Measurements from ENCODE around the gene GNAI3.

Gene GNAI3

DNA sequence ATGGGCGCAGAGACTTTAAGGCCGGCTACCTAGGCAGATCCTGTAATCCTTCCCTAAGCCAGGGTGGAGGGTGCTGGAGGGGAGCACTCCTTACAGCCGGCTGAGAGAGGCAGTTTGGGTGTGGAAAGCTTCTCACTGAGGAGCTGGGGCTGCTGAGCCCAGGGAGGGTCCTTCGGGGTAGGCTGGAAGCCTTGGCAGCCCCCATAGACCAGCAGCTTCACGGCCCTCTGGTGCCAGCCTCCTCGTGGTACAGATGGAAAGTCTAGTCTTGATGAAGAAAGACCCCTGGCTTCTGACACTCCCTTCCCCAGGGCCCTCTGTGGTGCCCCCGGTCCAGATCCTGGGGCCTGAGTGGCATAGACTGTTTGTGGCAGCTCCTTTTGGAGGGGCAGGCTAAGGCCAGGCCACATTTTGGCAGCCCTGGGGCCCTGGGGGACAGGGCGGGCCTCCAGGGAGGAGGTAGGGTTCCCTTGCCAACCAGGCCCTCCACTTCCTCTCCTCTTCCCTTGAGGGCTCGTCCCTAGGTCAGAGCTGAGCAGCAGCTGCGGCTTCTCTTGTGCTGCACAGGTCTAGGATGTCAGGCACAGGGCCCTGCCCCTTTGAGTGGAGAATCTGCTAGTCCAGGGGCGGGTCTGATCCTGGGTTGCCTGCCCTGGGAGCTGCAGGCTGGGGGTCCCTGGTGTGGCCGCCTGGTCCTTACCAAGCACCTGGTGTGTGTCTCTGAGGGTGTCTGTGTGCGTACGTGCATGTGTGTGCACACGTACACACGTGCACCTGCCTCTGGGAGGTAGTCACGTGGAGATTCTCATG, 76.0 kb downstream of the GNAI3 start:
- no peak for DNase-seq (ENCODE audit: low read depth)

DNA sequence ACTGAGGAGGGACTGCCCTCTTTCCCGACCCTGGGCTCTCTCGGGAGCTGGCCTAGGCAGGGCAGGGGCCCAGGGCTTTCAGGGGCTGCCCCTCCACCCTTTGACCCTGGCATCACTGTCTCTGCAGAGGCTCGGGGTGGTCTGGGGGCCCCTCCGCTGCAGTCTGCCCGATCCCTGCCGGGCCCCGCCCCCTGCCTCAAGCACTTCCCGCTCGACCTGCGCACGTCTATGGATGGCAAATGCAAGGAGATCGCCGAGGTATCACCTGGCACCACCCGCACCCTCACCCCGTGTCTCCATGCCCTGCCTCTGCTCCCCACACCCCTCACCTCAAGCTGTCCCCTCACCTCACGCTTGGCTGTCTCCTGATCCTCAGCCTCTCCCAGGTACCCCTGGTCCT, 76.8 kb downstream of the GNAI3 start:
- DNase-seq (ENCODE audit: low read depth), result no peak

DNA sequence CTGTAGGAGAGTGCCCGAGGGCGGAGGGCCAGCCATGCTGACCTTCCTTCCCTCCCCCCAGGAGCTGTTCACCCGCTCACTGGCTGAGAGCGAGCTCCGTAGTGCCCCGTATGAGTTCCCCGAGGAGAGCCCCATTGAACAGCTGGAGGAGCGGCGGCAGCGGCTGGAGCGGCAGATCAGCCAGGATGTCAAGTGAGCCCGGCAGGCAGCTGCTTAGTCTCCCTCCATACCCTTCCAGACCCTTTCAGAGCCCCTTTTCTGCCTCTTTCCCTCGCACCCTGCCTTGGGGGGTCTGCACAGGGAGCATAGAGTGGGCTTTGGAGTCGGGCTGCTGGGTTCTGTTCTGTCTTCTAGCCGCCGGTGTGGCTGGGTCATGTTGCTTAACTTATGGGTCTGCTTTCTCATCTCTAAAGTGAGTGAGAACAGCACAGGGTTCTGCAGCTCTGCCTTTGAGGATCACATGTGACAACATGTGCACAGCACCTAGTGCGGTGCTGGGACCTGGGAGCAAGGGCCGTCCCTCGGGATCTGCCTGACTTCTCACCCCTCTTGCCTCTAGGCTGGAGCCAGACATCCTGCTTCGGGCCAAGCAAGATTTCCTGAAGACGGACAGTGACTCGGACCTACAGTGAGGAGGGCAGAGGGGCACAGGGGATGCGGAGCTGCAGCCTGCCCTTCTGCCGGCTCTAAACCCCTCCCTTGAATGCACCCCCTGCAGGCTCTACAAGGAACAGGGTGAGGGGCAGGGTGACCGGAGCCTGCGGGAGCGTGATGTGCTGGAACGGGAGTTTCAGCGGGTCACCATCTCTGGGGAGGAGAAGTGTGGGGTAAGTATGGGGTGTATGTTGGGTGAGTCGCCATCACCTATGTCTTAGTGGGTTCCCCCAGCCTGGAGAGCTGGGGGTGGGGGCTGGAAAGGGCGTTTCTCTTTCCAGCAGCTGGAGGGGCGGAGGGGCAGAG, 77.5 kb downstream of the GNAI3 start:
- no peak for DNase-seq (ENCODE audit: low read depth)

DNA sequence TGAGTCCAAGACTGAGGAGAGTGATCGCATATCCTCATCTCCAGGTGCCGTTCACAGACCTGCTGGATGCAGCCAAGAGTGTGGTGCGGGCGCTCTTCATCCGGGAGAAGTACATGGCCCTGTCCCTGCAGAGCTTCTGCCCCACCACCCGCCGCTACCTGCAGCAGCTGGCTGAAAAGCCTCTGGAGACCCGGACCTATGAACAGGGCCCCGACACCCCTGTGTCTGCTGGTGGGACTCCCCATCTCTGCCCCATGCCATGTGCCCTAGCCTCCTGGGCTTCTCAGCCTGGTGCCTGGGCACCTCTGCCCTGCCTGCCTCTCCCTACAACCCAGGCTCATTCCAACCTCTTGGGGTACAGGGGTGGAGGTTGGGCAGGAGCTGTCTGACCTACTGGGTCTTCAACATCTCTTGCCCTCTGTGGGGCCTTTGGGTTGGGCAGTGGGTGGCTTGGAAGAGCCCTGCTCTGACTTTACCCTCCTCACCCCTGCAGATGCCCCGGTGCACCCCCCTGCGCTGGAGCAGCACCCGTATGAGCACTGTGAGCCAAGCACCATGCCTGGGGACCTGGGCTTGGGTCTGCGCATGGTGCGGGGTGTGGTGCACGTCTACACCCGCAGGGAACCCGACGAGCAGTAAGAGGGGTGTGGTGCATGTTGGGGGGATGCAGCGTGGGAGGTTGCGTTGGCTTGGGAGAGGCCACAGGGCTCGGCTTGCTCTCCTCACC, 78.4 kb downstream of the GNAI3 start:
- DNase-seq (ENCODE audit: low read depth), result no peak

DNA sequence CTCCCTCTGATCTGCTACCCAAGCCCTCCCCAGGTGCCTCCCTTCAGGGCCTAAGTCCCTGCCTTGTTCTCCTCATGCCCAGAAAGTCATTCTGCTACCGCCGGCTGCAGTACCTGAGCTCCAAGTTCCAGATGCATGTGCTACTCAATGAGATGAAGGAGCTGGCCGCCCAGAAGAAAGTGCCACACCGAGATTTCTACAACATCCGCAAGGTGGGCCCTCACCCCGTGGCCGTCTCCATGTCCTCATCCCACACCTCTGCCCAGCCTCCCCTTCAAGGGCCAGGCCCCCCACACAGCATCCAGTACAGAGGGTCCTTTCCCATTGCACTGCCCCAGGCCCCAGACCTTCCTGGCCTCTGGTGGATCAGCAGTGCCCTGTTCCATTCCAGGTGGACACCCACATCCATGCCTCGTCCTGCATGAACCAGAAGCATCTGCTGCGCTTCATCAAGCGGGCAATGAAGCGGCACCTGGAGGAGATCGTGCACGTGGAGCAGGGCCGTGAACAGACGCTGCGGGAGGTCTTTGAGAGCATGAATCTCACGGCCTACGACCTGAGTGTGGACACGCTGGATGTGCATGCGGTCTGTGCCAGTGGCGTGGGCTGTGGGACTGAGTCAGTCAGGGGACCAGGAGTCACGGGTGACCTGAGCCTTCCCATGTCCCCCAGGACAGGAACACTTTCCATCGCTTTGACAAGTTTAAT, 79.4 kb downstream of the GNAI3 start:
- DNase-seq (ENCODE audit: low read depth), result no peak

DNA sequence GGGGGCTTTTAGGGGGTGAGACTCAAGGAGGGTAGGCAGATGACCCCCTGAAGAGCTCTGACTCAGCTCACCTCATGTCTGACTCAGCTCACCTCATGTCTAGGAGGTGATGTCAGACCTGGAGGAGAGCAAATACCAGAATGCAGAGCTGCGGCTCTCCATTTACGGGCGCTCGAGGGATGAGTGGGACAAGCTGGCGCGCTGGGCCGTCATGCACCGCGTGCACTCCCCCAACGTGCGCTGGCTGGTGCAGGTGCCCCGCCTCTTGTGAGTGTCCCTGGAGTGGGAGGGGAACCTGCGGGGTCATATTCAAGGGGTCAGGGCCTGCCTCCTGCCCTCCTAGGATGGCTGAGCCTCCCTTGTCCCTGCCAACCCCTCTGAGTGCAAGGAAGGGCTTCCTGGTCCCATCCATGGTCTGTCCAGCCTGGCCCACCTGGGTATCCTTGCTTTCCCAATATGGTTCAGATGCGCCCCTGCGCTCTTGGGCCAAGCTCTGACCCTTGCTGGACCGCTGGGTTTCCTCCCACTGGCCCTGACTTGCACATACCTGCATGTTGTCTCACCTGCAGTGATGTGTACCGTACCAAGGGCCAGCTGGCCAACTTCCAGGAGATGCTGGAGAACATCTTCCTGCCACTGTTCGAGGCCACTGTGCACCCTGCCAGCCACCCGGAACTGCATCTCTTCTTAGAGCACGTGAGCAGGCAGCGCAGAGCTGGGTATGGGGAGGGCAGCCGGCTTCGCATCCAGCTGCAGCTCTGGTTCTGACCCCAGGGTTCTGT, 80.3 kb downstream of the GNAI3 start:
- DNase-seq (ENCODE audit: low read depth), result no peak

DNA sequence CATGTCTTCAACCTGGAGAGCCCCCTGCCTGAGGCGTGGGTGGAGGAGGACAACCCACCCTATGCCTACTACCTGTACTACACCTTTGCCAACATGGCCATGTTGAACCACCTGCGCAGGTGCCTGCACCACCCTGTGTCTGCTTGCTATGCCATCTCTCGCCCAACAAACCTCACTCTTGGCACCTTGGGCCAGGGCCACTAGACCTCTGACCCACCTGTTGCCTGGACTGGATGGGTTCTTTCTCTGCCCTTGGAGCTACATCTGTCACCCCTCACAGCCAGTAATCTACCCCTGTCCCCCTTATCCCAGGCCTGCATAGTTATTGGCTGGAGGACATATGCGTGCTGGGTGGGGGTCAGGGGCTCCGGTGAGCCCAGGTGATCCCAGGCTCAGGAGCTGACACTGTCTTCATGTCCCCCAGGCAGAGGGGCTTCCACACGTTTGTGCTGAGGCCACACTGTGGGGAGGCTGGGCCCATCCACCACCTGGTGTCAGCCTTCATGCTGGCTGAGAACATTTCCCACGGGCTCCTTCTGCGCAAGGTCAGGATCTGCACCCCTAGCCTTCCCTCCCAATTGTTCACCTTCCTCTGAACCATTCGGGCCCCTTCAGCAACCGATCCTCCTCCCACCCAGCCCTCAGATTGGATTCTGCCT, 81.1 kb downstream of the GNAI3 start:
- DNase-seq (ENCODE audit: low read depth), result no peak

DNA sequence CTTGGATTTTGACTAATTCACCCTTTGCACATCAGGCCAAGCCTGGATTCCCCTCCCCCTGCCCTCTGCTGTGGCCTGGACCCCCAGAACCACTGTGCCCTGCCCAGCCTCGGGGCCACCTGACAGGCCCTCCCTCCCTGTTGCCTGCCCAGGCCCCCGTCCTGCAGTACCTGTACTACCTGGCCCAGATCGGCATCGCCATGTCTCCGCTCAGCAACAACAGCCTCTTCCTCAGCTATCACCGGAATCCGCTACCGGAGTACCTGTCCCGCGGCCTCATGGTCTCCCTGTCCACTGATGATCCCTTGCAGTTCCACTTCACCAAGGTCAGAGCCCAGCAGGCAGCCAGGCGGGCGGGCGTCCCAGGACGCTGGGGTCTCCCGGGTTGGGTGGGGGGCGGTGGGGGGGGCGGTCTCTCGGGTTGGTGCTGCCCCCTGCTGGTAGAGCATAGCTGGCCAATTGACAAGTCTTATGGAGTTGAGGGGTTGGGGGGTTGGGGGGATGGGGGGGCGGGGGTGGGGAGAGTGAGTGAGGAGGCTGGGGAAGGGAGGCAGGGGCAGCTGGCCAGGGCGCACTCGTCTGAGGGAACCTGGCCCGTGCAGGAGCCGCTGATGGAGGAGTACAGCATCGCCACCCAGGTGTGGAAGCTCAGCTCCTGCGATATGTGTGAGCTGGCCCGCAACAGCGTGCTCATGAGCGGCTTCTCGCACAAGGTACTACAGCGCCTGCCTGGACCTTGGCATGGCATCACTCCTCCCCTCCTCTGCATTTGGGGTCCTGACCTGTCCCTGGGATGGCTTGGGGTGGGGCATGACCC, 81.9 kb downstream of the GNAI3 start:
- no peak for DNase-seq (ENCODE audit: low read depth)

DNA sequence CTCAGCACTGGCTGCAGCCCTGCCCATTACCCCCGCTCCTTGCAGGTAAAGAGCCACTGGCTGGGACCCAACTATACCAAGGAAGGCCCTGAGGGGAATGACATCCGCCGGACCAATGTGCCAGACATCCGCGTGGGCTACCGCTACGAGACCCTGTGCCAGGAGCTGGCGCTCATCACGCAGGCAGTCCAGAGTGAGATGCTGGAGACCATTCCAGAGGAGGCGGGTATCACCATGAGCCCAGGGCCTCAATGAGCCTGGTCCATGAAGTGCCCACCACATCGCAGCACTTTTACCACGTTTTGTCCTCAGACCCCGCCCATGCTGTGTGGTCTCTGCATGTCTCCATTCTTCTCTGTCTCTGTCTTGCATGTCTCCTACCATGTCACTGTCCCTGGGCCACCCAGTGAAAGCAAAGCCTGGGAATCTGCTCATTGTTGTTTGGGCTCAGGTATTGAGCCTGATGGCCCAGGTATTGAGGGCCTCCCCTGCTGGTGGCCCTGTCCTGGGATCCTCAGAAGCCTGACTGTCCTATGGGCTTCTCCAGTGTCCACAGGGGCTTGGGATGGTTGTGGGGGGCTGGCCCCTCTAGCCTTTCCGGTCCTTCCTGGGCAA, 82.6 kb downstream of the GNAI3 start:
- DNase-seq (ENCODE audit: low read depth), result no peak

DNA sequence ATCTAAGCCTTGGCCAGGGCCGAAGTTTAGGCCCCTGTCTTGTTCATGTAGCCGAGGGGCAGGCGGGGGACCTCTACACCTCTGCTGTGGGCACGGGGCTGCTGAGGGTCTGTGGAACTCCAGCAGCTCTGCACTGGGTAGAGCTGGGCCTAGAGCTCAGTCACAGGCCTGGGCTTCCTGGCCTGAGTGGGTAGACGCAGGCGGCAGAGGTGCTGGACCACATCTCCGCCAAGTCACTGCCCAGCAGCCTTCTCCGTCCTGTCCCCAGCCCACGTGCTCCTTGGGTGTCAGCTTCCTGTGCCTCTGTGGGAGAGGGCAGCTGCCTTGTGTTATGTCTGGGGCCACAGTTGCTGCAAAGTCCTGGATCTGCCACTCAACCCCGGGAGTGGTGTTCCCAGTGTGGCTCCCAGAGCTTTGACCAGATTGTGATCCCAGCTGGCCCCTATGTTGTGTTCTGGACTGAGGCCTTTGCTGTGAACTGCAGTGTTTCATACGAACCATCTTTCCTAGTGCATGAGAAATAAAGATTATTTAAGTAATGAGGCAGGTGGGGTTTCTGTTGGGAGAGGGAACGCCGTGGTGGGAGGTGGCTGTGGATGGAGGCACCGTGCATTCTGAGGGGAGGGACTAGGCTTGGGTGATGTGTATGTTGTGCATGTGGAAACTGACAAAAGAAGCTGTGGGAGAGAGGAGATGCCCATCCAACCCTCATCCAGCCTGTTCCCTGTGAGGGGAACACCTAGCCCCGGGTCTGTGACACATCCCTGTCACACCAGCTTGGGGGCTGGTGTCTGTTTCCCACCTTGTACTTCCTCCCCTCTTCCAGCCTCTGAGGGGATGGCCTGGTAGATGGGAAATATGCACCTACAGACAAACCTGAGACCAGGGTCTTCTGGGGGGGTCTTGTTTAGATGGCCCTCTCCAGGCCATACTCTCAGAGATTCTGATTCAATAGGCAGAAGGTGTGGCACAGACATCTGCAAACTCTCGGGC, 83.4 kb downstream of the GNAI3 start:
- DNase-seq (ENCODE audit: low read depth), result no peak

DNA sequence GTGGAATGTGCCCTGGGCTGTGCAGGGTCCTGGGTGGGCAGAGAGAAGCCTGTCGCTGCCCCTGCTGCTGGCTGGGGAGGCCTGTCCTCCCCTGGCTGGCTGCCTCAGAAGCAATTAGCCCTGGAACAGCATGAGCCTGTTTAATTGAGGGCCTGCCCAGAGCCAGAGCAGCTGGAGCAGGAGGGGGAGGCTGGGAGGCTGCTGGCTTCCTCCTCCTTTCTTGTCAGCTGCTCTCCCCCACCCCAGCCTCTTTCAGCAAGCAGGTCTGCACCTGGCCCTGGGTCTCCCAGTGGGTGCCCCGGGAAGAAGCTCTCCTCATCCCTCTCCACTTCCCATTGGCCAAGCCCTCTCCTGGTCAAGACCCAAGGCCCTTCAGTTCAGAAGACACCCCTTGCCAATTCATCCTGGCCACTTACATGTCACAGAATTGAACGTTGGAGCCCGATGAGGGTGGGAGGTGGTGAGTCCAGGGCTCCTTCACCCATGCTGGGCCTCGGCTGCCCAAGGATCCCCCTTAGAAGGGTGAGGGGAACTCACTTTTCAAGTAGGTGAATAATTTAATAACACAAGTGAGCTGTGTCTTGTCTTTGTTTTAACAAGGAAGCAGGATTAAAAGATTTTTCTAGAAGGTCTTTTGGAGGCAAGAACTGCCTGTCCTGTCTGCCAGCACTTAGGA, 84.4 kb downstream of the GNAI3 start:
- DNase-seq (ENCODE audit: low read depth), result no peak

DNA sequence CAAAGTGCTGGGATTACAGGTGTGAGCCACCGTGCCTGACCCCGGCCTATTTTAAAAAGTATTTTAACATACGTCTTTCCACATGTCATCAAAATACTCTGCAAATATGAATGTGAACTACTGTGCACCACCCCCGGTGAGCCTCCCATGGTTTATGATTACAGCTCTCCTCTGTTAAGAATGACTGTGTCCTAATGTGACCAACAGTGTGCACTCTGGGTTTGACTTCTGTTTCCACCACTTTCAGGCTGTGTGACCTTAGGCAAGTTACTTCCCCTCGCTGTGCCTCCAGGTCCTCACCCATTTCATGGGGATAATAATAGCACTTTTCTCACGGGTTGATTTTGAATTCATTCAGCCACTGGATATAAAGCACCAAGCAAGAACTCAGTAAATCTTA, 85.9 kb downstream of the GNAI3 start:
- DNase-seq (ENCODE audit: low read depth), result no peak

DNA sequence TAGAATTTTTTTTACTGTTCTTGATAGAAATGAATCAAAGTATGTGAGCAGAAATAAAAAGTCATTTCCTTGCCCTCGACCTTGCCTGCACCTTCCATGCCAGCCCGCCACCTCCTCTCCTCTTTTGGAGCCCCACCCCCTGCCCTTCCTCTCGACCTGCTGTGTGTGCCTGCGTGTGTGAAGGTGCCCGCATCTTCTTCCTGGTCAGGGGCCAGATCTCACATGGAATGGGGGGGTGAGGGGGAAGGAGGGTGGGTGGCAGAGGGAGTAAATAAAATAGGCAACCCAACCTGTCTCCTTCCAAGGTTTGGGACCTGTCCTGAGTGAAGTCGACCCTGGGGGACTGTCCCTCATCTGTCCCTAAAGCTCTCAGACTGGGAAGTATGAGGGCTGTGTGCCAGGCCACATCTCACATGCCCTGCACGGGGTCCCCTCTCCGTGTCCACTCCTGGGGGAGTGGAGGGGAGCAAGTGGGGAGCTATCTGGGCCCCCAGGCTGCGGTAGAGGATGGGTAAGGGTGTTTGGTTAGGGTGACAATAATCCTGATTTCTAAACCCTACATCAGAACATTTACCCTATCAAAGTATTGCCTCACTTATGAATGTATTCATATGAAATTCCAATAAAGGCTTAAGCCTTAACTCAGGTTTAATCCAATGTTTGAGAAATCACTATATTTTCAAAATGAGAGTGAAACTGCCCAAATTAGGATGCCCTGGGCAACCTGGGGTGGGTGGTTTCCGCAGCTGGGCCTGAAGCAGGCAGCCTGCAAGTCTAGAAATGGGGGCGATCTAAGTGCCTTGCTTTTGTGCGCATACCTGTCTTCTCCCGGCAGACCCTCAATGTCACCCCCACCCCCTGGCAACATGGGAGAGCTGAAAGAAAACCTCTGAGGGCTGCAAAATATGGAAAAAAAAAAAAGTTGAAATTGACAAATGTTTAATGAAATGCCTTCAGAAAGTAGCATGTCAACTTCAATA, 86.6 kb downstream of the GNAI3 start:
- no peak for DNase-seq (ENCODE audit: low read depth)

DNA sequence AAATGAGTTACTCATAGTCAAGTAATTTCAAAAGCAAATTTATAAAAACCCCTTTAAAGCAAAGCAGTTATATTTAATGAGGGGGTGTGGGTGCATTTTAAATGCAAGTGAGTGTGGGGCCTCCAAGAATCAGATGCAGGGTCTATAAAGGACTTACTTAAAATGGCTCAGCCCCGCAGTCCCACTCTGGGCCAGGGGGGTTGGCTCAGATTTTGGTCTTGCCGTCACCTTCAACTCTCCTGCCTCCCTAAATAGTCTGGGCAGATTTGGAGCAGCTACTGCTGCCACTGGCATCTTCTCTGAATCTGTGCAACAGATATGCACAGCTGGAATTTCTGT, 87.4 kb downstream of the GNAI3 start:
- no peak for DNase-seq (ENCODE audit: low read depth)

DNA sequence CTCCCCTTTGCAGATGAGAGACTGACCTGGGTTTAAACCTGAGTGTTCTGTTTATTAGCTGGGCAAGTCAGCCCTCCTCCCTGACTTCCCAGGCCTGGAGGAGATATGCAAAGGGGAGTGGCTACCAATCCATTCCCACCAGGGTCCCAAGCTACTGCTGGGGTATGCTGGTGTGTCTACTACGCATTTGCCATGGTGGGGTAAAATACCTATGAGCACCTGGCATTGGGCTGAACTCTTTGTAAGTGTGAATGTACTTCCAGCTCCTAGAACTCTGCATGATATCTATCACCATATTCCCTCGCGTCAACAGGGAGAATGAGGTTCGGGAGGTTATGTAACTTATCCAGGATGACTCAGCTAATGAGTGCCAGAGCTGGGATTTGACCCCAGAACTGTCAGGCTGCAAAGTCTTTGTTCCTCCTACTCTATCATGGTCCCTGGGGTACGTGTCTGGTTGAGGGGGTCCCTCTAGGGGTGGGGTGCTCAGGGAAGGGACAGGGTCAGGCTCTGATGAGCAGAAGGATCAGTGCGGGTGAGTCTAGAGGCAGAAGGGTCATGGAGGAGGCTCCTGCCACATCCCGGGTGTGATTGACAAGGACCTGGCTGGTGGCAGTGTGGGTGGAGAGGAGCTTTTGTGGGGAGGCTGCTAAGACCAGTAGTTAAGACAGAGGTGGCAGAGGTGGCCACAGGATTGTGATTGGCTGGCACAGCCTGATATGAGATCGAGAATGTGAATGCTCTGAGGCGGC, 88.0 kb downstream of the GNAI3 start:
- no peak for DNase-seq (ENCODE audit: low read depth)

DNA sequence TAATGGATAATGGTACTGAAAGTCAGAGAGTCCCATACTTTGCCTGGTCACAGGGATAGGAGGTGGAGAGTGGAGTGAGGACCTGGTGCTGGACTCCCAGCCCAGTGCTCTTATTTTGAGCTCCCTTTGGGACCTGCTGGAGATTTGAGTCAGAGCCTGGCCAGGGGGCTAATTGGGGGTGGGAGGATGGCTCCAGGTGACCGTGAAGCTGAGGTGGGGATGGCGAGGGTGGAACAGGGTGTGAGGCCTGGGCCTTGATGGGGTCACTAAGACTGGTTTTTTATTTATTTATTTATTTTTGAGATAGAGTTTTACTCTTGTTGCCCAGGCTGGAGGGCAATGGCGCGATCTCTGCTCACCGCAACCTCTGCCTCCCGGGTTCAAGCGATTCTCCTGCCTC, 89.0 kb downstream of the GNAI3 start:
- DNase-seq (ENCODE audit: low read depth), result no peak
